Fibroblast of peridontal ligament (primary cell): ENCODE data around the gene ZNF511.
A peak's percentile ranks its signal among the peaks of the same experiment; 100 is the strongest.

Experiments used
- DNase-seq: peaks from one replicate; pipeline ENCODE4 v3.0.0-alpha.2; 2010; ENCODE audit errors: extremely low read depth

Gene ZNF511

DNA sequence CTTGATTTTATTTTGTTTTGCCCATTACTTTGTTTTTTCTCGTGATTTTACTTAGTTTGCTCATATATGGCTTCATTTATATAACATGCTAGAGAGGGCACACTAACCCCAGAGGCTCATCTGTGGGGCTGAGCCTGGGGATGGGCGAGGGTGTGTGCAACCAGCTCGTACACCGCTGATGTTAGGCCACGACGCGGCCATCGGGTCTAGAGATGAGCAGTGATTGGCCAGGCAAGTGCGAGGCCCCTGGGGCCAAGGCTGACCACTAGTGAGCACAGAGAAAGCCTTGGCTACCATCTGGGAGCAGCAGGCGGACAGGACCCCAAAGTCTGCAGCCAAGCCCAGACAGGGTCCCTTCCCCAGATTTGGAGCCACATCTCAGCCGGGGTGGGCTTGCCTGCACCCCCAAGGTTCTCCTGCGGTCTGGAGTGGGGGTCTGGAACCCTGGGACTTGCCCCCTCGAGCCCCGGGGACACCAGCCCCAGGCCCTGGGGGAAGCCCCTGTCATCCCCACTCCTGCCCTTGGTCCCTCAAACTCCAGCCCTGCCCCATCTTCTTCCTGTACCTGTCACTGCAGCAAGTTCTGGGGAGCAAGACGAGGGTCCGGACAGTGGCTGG is 45.4 kb downstream of the ZNF511 start:
- DNase-seq, result no peak

DNA sequence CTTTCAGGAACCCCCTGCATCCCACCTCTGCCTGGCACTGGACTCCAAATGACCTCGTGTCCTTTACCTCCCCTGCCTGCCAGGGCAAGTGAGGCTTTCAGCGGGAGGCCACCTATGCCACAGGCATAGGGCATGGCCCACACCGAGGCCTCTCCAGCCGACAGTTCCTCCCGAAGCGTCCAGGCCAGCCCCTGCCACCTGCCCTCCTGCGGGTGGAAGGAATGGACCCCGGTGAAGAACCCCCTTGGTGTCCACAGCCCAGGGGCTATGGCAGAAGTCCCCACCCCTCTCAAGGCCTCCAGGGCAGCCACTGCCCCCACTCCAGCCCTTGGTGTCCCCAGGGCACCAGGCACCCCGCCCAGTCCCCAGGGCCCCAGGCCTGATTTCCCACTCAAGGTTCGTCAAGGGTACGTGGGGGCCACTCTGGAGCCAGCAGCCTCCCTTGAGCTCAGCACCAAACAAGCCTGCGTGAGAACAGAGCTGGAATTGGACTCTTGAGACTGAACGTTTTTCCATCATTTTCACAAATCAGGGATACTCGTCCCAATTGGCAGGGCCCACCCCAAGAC is 46.0 kb downstream of the ZNF511 start:
- DNase-seq, result no peak

DNA sequence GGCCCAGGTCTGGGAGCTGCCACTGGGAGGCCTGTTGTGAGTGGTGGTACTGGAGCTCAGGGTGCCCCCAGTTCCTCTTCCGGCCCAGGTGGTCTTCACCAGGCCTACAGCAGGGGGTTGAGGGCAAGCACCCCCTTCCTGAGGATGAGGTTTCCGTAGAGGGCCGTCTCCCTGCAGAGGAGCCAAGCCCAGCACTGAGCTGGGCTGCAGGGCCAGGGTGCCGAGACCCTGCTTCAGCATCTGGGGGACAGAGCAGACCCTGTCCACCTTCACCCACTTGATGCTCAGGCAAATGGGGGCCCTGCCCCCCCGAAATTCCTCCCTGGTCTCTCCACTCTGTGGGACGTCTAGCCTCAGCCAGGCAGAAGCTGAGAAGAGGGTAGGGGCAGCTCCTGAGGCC is 46.6 kb downstream of the ZNF511 start:
- no peak for DNase-seq

DNA sequence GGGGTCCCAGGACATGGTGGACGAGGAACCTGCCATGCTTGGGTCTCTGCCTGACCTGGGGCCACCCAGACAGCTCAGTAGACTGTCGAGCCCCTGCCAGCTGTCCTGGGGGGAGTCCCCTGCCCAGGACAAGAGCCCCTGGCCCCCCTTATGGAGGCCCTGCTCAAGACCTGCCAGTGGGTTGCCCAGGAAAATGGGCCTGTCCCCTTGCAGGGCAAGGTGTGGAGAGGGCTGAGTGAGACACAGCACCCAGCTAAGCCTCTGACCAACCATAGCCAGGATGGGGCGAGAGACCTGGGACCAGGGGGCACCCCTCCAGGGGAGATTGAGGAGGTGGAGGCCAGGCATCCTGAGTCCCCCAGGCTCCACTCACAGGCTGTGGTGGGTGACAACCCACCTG is 47.3 kb downstream of the ZNF511 start:
- no peak for DNase-seq

DNA sequence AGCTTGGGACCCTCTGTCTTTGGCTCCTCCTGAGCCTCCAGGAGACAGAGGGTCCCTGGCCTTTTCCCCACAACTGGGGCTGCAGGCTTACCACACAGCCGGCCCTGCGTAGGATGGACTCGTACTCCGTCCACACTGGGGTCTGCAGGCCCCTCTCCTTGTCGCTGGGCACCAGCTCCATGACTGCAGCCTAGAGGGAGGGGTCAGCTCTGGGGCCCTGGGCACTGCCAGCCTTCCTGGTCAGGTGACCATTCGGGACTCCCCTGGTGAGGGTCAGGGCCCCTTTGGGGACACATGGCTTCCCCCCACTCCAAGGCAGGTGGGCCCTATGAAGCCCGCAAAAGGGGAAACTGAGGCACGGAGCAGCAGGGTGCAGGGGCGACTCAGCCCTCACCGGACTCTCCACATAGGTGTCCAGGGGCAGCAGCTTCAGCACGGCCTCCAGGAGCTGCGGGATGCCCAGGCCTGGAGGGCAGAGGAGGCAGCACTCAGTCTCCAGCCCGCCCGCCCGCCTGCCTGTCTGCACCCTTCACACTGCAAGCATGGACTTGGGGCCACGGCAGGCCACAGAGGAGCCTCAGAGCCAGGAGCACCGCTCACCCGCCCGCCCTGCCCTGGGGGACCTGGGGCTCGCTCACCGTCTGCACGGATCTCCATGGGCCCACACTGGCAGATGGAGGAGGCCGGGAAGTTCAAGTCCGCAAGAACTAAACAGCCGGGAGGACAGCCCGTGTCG is 48.0 kb downstream of the ZNF511 start:
- no peak for DNase-seq

DNA sequence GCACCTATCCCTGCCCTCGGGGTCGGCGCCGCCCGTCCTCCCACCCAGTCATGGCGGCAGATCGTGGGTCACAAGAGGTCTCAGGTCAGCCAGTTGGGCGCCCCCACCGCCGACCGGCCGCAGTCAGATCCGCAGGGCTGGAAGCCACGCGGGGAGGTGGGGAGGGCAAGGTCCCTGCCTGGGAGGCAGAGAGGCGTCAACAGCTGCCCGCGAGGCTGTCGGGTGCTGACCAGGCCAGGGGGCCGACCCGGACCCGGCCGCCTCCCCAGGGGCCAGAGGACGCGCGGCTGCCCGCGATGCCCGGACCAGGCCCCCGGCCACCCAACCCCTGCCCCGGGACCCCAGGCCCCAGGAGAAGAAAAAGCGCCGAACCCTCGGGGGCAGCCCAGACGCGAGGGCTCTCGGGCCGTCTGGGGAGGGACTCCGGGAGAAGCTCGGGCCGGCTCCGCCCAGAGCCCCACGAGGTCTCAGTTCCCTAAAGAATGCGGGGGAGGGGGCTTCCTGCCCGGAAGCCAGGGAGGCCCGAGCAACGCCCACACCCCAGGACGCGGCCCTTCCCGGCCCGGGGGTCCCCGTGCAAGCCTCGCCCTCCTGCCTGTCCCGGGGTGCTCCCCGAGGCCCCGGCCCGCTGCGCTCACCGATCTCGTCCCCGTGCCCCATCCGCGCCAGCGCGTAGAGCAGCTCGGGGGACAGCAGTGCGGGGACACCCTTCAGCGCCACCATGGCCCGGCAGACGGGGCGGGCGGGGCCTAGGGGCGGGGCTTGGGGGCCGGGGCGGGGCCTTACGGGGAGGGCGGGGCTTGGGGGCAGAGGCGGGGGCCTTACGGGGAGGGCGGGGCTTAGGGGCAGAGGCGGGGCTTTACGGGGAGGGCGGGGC is 48.8 kb downstream of the ZNF511 start, which contains the start of gene FUOM:
Gene FUOM (minus strand): TSS at position 735 of the 877 bp plus-strand sequence. CDS start 12 bp downstream, at position 723.
- peak; percentile 10 for DNase-seq

DNA sequence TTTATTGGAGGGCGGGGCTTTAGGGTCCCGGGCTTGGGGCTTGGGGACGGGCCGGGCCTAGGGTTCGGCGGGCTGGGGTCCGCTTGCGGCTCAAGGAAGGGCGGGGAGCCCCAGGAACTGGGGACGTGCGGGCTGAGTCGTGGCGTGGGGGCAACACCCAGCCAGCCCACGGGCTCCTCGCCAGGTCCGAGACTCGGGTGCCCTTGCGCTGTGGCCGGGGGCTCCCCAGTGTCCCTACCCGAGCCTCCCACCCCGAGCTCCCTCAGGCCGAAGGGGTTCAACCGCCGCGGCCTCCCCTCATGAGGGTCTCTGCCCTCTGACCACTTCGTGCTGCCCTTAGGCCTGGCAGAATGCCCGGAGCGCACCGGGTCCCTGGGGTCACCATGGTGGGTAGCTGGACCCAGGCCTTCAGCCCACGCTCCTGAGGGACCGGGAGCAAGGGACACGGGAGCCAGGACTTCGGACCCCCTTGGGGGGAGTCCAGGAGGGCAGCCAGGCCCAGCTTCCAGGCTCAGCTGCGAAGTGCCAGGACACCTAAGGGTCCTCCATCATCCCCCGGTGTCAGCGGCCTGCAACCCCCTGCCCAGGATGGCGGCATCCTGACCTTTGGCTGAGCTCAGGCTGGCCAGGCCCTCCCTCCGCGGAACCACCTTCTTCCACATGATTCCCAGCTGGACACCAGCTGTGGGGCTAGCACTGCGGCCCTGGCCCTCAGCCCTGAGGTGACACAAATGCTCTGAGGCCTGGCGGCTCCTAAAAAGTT is 49.6 kb downstream of the ZNF511 start:
- DNase-seq, result no peak

DNA sequence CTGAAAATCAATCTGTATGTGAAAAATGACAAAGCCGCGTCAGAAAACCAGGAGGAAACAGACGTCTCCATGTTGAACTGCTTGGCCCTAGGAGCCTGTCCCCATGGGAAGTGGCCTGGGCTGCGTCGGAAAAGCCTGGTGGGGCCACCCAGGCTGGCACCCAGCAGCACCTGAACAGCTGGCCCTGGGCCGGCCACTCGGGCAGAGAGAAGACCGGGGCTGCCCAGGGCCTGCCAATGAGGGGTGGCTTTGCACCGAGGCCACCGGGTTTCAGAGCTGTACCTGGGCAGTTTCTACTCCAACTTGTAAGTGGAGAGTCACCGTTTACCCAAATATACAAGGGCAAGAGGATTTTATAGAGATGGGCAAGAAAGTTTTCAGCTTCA is 50.2 kb downstream of the ZNF511 start:
- DNase-seq, result no peak

DNA sequence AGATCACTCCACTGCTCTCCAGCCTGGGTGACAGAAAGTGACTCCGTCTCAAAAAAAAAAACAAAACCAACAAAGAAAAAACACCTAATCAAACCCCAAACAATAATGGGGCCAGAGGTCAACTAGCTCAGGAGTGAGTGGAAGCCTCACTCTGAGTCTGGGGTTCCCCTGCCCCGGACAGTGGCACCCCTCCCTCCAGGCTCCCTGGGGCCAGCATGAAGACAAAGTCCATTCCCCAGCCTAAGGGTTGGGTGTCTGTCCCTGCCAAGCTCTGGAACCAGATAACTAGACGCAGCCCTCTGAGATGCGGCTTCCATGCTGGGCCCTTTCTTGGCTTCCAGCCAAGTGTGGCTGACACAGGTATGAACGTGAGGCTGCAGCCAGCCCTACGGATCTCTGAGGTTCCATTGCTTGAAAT is 50.8 kb downstream of the ZNF511 start:
- no peak for DNase-seq

DNA sequence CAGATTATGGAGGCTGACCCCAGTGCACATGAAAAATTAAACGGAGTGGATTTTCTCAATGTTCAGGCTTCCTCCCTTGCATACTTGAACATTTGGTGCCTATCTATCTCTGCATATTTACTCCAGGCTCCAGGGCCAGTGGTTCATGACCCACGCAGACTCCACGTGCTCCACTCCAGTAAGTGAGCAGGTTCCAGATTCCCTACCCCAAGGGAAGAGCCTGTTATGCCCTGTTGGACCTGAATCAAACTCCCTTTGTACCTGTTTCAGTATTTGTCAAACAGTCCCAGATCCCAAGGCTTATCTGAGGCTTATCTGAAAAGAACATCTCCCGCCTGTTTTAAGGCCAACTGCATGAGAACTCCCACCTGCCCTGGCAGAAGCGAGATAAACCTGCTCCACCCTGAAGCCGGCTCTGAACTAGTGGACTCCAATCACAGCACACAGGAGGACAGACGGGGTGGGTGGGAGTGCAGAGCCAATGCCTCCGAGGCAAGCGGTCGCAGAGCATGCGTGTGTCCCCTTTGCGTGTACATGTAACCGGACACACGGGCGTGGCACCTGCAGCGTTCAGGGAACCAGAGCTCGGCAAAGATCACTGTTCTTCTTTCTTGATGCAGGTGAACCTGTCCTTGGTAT is 51.4 kb downstream of the ZNF511 start:
- DNase-seq, result no peak

DNA sequence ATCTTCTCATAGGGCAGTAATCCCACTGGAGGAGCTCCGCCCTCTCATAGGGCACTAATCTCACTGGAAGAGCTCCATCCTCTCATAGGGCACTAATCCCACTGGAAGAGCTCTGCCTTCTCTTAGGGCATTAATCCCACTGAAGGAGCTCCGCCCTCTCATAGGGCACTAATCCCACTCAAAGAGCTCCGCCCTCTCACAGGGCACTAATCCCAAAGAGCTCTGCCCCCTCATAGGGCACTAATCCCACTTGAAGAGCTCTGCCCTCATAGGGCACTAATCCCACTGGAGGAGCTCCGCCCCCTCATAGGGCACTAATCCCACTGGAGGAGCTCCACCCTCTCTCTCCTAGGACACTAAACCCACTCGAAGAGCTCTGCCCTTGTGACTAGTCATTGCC is 52.5 kb downstream of the ZNF511 start:
- DNase-seq, result no peak

DNA sequence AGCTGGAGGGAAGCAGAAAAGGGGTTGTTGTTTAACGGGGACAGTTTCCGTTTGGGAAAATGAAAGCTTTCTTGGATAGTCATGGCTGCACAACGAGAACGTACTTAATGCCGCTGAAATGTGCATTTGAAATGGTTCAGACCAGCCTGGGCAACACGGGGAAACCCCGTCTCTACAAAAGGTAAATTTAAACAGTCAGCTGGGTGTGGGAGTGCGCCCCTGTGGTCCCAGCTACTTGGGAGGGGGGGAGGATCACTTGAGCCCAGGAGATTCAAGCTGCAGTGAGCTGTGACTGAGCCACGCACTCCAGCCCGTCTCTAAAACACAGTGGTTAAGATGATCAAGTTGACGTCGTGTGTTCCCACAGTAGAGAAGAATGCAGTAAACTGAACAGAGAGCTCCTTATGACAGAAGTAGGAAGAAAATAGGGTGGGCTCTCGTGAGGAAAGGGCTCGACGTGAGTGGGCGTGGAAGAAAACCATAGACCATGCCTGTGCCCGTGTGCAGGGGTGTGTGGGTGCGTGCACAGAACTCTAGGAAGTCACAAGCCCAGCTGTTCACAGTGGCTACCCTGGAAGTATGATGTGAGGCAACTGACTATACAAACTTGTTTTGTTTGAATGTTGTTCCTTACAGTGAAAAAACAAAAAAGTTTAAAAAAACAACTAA is 53.2 kb downstream of the ZNF511 start:
- no peak for DNase-seq
